Stimulated activated CD8-positive, alpha-beta memory T cell treated with anti-CD3 and anti-CD28 coated beads, Interleukin-12 subunit alpha, Interleukin-12 subunit beta, amount 100 ng/mL, for 4 hours (primary cell): ENCODE data around the gene NDUFB2.
"Not testable (repeated sequence)": the region's sequence is repeated elsewhere in the genome, so short reads cannot be mapped to it uniquely, and the experiment has no call there.

Experiments
- DNase-seq: peaks from one replicate; pipeline ENCODE4 v3.0.0-alpha.2; 2020; ENCODE audit warnings: low read depth

The NDUFB2 gene

GRCh38 chr7:140734729-140735128, 38.2 kb downstream of the NDUFB2 start:
- no peak for DNase-seq

- DNase-seq = no peak
Observed at GRCh38 chr7:140738280-140738679, 41.8 kb downstream of the NDUFB2 start.

DNA sequence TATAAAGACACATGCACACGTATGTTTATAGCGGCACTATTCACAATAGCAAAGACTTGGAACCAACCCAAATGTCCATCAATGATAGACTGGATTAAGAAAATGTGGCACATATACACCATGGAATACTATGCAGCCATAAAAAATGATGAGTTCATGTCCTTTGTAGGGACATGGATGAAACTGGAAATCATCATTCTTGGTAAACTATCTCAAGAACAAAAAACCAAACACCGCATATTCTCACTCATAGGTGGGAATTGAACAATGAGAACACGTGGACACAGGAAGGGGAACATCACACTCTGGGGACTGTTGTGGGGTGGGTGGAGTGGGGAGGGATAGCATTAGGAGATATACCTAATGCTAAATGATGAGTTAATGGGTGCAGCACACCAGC, 46.7 kb downstream of the NDUFB2 start:
- DNase-seq = not testable (repeated sequence)

- DNase-seq = no peak
Observed at GRCh38 chr7:140744005-140744404, 47.5 kb downstream of the NDUFB2 start.

DNA sequence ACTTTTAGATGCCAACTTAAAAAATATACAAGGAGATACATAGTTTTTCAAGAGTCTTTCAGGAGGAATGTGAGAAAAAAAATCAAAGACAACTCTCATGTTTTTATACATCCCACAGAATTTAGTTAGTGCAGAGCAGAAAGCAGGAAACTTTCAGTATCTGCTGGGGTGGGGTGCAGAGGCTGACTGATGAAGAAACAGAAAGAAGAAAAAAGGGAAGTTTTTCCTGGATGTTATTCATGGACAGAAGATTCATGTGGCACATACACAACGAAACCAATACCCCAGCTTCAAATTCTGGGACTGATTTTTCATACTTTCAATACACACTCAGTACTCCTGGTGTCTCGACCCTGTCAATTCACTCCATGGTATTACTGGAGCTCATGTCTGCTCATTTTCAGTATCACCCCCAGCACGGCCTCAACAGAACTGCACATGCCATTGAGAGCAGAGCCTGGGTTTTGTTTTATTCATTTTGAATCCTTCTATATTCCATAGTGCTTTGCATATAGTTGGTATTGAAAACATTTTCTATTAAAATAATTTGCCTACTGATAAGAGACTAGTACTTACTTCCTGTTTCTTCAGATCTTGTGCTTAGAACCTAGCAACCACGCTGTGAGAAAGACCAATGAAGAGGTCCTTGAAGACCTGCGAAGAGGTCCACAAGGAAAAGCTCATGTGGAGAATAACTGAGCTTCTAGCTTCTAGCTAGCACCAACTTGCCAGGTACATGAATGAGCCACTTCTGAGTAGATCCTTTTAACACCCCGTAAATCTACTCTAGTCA, 49.0 kb downstream of the NDUFB2 start:
- DNase-seq = no peak

DNA sequence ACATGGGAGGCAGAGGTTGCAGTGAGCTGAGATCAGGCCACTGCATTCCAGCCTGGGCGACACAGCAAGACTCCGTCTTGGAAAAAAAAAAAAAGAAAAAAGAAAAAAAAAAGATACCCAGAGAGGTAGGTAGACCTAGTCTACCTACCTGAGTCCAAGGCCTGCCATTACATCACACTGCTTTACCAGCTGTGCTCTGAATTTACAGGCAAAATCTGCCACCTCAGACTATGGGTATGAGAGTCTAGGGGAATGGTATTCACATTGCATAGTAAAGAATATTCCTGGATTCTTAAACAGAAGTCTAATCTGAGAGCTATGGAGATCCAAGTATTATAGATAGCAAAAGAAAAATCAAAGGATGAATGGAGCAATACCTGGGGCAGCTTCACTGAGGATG, 50.2 kb downstream of the NDUFB2 start:
- DNase-seq = no peak

GRCh38 chr7:140752533-140752932, 56.0 kb downstream of the NDUFB2 start:
- no peak for DNase-seq

DNA sequence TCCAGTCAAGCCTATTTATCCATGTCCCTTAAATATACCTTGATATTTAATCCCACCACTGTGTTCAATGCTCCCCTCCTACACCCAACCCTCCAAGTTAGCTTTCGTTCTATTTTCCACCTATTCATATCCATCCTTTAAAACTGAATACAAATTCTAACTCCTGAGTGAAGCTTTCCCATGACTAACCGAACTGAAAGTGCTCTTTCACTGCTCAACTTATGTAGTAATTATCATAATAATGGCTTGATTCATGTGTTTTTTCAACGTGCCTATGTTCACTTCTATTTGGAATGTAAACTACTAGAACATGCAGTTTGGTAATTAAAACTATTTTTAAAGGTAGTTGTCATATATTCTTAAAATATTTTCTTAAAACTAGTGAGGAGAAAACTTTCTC, 58.0 kb downstream of the NDUFB2 start:
- DNase-seq = no peak
